OCI-LY7 (cell line): ENCODE results near the gene UVRAG.

Experiments used
- EZH2phosphoT487 ChIP-seq: fragments of 200-600 bp; sonication (generic); IDR thresholded peaks from 2 replicates; pipeline ENCODE4 v1.6.1; 2018; ENCODE audit warnings: low read depth, borderline replicate concordance, mild to moderate bottlenecking, mixed run types, antibody characterized with exemption, low read length, moderate library complexity, mixed read lengths
- TF ChIP-seq, protein P1 (sequence below): fragments of 200-600 bp; sonication (generic); conservative IDR thresholded peaks from 2 replicates; pipeline ENCODE4 v1.5.1; 2014; ENCODE audit warnings: mild to moderate bottlenecking, antibody characterized with exemption, low read length, moderate library complexity, mixed read lengths

DNA sequence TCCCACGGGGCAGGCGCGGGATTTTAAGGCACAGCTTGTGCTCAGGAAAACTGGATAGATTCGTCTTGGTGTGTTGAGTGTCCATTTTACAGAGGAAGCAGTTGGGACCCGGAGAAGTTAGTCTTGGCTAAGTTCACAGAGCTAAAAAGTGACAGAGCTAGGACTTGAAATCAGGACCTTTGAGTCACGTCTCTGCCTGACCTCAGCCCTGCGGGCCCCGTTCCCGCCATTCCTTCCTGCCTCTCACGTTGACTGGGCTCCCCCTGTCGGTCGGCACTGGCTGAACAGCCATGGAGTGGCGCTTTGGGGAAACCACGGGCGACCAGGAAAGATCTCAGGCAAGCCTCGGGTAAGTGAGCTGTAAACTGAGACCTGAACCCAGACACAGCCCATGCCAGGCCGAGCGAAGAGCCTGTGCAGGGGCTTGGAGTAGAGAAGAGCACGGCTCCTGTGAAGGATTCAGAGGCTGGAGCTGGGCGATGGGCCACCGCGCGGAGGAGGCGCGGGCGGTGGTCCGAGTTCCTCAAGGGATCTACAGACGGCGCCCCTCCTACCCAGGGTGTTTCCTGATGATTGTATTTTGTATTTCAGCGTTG lies 337.2 kb downstream of the UVRAG start:
- TF ChIP-seq, protein P1, sequence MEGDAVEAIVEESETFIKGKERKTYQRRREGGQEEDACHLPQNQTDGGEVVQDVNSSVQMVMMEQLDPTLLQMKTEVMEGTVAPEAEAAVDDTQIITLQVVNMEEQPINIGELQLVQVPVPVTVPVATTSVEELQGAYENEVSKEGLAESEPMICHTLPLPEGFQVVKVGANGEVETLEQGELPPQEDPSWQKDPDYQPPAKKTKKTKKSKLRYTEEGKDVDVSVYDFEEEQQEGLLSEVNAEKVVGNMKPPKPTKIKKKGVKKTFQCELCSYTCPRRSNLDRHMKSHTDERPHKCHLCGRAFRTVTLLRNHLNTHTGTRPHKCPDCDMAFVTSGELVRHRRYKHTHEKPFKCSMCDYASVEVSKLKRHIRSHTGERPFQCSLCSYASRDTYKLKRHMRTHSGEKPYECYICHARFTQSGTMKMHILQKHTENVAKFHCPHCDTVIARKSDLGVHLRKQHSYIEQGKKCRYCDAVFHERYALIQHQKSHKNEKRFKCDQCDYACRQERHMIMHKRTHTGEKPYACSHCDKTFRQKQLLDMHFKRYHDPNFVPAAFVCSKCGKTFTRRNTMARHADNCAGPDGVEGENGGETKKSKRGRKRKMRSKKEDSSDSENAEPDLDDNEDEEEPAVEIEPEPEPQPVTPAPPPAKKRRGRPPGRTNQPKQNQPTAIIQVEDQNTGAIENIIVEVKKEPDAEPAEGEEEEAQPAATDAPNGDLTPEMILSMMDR: peak; percentile 81
- no peak for TF ChIP-seq EZH2phosphoT487
